Parathyroid adenoma (tissue), 2 donors: ENCODE data around the gene HCN2.

Experiments used
- H2AFZ ChIP-seq: fragments of 300-600 bp; sonication (generic); one replicate; pipeline ENCODE4 v1.7.0; 2017; ENCODE audit warnings: antibody characterized with exemption, mild to moderate bottlenecking
- H3K27ac ChIP-seq: fragments of 300-600 bp; sonication (generic); one replicate; pipeline ENCODE4 v1.7.0; 2017
- H3K27me3 ChIP-seq: fragments of 300-600 bp; sonication (generic); one replicate; pipeline ENCODE4 v1.7.0; 2017; ENCODE audit warnings: low read length; ENCODE audit not compliant: control insufficient read depth, insufficient read depth
- H3K36me3 ChIP-seq: fragments of 300-600 bp; sonication (generic); one replicate; pipeline ENCODE4 v1.7.0; 2017; ENCODE audit warnings: low read length; ENCODE audit not compliant: control insufficient read depth, insufficient read depth
- H3K4me1 ChIP-seq: fragments of 300-600 bp; sonication (generic); one replicate; pipeline ENCODE4 v1.7.0; 2017; ENCODE audit warnings: control low read depth
- H3K4me2 ChIP-seq: fragments of 300-600 bp; sonication (generic); one replicate; pipeline ENCODE4 v1.7.0; 2017; ENCODE audit warnings: low read length
- H3K4me3 ChIP-seq: fragments of 300-600 bp; sonication (generic); one replicate; pipeline ENCODE4 v1.7.0; 2017; ENCODE audit warnings: low read depth, low read length
- H3K79me2 ChIP-seq: fragments of 300-600 bp; sonication (generic); one replicate; pipeline ENCODE4 v1.7.0; 2017; ENCODE audit warnings: control low read depth
- H3K9ac ChIP-seq: fragments of 300-600 bp; sonication (generic); one replicate; pipeline ENCODE4 v1.7.0; 2017; ENCODE audit warnings: mild to moderate bottlenecking
- H3K9me3 ChIP-seq: fragments of 300-600 bp; sonication (generic); one replicate; pipeline ENCODE4 v1.7.0; 2017; ENCODE audit warnings: low read length; ENCODE audit not compliant: control insufficient read depth
- CTCF ChIP-seq: fragments of 300-600 bp; sonication (generic); IDR thresholded peaks from one replicate; pipeline ENCODE4 v1.7.0; 2017; ENCODE audit warnings: antibody characterized with exemption, mild to moderate bottlenecking
- donor health status: primary hyperparathyroidism.

The HCN2 gene

GRCh38 chr19:607301-608154 is 17.8 kb downstream of the HCN2 start:
- no peaks in the 10 kb centered on the region for H3K79me2 ChIP-seq

GRCh38 chr19:608155-609003 is 18.7 kb downstream of the HCN2 start:
- H3K4me2 ChIP-seq, result no peak overlapping the region
- H3K4me3 ChIP-seq, result no peak overlapping the region
- no peaks in the 10 kb centered on the region for H3K9me3 ChIP-seq
- no peaks in the 10 kb centered on the region for H3K4me1 ChIP-seq
- H3K27ac ChIP-seq, result no peak overlapping the region
- H3K79me2 ChIP-seq, result no peaks in the 10 kb centered on the region
- no peaks in the 10 kb centered on the region for H3K36me3 ChIP-seq
- no peaks in the 10 kb centered on the region for H3K27me3 ChIP-seq
- H2AFZ ChIP-seq, result no peak overlapping the region
- no peak overlapping the region for H3K9ac ChIP-seq
- TF ChIP-seq CTCF, result no peak

More at GRCh38 chr19:607301-608154, 17.8 kb downstream of the HCN2 start:
- TF ChIP-seq CTCF, result no peak
- no peak overlapping the region for H2AFZ ChIP-seq
- H3K4me3 ChIP-seq, result no peak overlapping the region
- H3K9me3 ChIP-seq, result no peaks in the 10 kb centered on the region
- H3K4me2 ChIP-seq, result no peak overlapping the region
- H3K27me3 ChIP-seq, result no peaks in the 10 kb centered on the region
- no peak overlapping the region for H3K27ac ChIP-seq
- H3K36me3 ChIP-seq, result no peaks in the 10 kb centered on the region
- no peak overlapping the region for H3K9ac ChIP-seq
- H3K4me1 ChIP-seq, result no peaks in the 10 kb centered on the region

- no peak for TF ChIP-seq CTCF
- no peaks in the 10 kb centered on the region for H3K9me3 ChIP-seq
- H3K36me3 ChIP-seq, result no peaks in the 10 kb centered on the region
- H3K79me2 ChIP-seq, result no peaks in the 10 kb centered on the region
- H2AFZ ChIP-seq, result no peak overlapping the region
- no peak overlapping the region for H3K9ac ChIP-seq
- no peaks in the 10 kb centered on the region for H3K4me1 ChIP-seq
- H3K4me3 ChIP-seq, result no peak overlapping the region
- H3K27ac ChIP-seq, result no peak overlapping the region
- no peaks in the 10 kb centered on the region for H3K27me3 ChIP-seq
- no peak overlapping the region for H3K4me2 ChIP-seq
Measured at GRCh38 chr19:609004-609346, 19.3 kb downstream of the HCN2 start.

- Histone ChIP-seq H3K4me2 (no peak overlapping the region), H3K27me3 (no peaks in the 10 kb centered on the region), H3K4me3 (no peak overlapping the region), H3K9ac (no peak overlapping the region), H3K79me2 (no peaks in the 10 kb centered on the region), H3K4me1 (no peaks in the 10 kb centered on the region), H3K9me3 (no peaks in the 10 kb centered on the region), H2AFZ (no peak overlapping the region), H3K27ac (no peak overlapping the region), H3K36me3 (no peaks in the 10 kb centered on the region)
- TF ChIP-seq CTCF, result no peak
Measured at GRCh38 chr19:610071-610800, 20.6 kb downstream of the HCN2 start.
